ENCODE measurements around the gene ACTG2. TPM values are rescaled to one million over a fixed set of nuclear protein-coding genes. Genes with fewer than 3 reads are reported as not detected.

Gene ACTG2
- total RNA-seq, 1 experiment from 2014 or later, result not detected

- Histone ChIP-seq H3K9me2 (replicated peaks; ENCODE audit: insufficient read depth, low read length) (no peaks in the 10 kb centered on the region), H3K79me2 (ENCODE audit: low read length) (no peaks in the 10 kb centered on the region), H3K9me3 (ENCODE audit: low read length) (no peaks in the 10 kb centered on the region), H3K27ac (ENCODE audit: low read length) (no peak overlapping the region), H3K27me3 (ENCODE audit: low read length) (no peaks in the 10 kb centered on the region), H3K9ac (ENCODE audit: low read length) (no peak overlapping the region), H3K4me1 (ENCODE audit: low read length) (0 out of 2 replicates have a peak, but pooled peaks cover 2% of the 10 kb centered on the region), H4K20me1 (ENCODE audit: insufficient read depth, low read depth, low read length) (no peaks in the 10 kb centered on the region), H3K4me2 (ENCODE audit: low read depth, low read length, poor library complexity, severe bottlenecking) (no peak overlapping the region), H3K4me3 (ENCODE audit: low read length) (no peak overlapping the region), H3K36me3 (ENCODE audit: insufficient read depth, low read length) (no peaks in the 10 kb centered on the region), H2AFZ (ENCODE audit: low read length) (no peak overlapping the region)
- no peak for DNase-seq
Observed at GRCh38 chr2:73914667-73915066, 21.9 kb downstream of the ACTG2 start.

GRCh38 chr2:73915437-73915993, 22.7 kb downstream of the ACTG2 start:
- H3K36me3 ChIP-seq (ENCODE audit: insufficient read depth, low read length), result no peaks in the 10 kb centered on the region
- no peak overlapping the region for H3K27ac ChIP-seq (ENCODE audit: low read length)
- H3K27me3 ChIP-seq (ENCODE audit: low read length), result no peaks in the 10 kb centered on the region
- DNase-seq, result no peak
- H3K4me2 ChIP-seq (ENCODE audit: low read depth, low read length, poor library complexity, severe bottlenecking), result no peak overlapping the region
- no peaks in the 10 kb centered on the region for H4K20me1 ChIP-seq (ENCODE audit: insufficient read depth, low read depth, low read length)
- no peak overlapping the region for H2AFZ ChIP-seq (ENCODE audit: low read length)
- no peak overlapping the region for H3K4me3 ChIP-seq (ENCODE audit: low read length)
- no peak overlapping the region for H3K9ac ChIP-seq (ENCODE audit: low read length)
- no peaks in the 10 kb centered on the region for H3K9me2 ChIP-seq (replicated peaks; ENCODE audit: insufficient read depth, low read length)
- no peaks in the 10 kb centered on the region for H3K9me3 ChIP-seq (ENCODE audit: low read length)
- H3K79me2 ChIP-seq (ENCODE audit: low read length), result no peaks in the 10 kb centered on the region
- peaks cover 3% of the 10 kb centered on the region for H3K4me1 ChIP-seq (ENCODE audit: low read length)

- no peak for DNase-seq
Observed at GRCh38 chr2:73916666-73917065, 23.9 kb downstream of the ACTG2 start.

GRCh38 chr2:73917296-73917695, 24.5 kb downstream of the ACTG2 start:
- Histone ChIP-seq H3K27ac (ENCODE audit: low read length) (no peak overlapping the region), H2AFZ (ENCODE audit: low read length) (no peak overlapping the region), H3K9me2 (replicated peaks; ENCODE audit: insufficient read depth, low read length) (no peaks in the 10 kb centered on the region), H3K4me2 (ENCODE audit: low read depth, low read length, poor library complexity, severe bottlenecking) (no peak overlapping the region), H3K36me3 (ENCODE audit: insufficient read depth, low read length) (no peaks in the 10 kb centered on the region), H3K27me3 (ENCODE audit: low read length) (no peaks in the 10 kb centered on the region), H3K9me3 (ENCODE audit: low read length) (no peaks in the 10 kb centered on the region), H3K9ac (ENCODE audit: low read length) (no peak overlapping the region), H4K20me1 (ENCODE audit: insufficient read depth, low read depth, low read length) (no peaks in the 10 kb centered on the region), H3K79me2 (ENCODE audit: low read length) (no peaks in the 10 kb centered on the region), H3K4me3 (ENCODE audit: low read length) (no peak overlapping the region), H3K4me1 (ENCODE audit: low read length) (peaks cover 8% of the 10 kb centered on the region)
- DNase-seq, result no peak

More at GRCh38 chr2:73916666-73917065, 23.9 kb downstream of the ACTG2 start:
- H3K27me3 ChIP-seq (ENCODE audit: low read length), result no peaks in the 10 kb centered on the region
- H3K9me3 ChIP-seq (ENCODE audit: low read length), result no peaks in the 10 kb centered on the region
- no peaks in the 10 kb centered on the region for H4K20me1 ChIP-seq (ENCODE audit: insufficient read depth, low read depth, low read length)
- no peak overlapping the region for H3K4me3 ChIP-seq (ENCODE audit: low read length)
- no peak overlapping the region for H3K4me2 ChIP-seq (ENCODE audit: low read depth, low read length, poor library complexity, severe bottlenecking)
- H3K9ac ChIP-seq (ENCODE audit: low read length), result no peak overlapping the region
- no peaks in the 10 kb centered on the region for H3K79me2 ChIP-seq (ENCODE audit: low read length)
- H3K36me3 ChIP-seq (ENCODE audit: insufficient read depth, low read length), result no peaks in the 10 kb centered on the region
- H3K4me1 ChIP-seq (ENCODE audit: low read length), result peaks cover 8% of the 10 kb centered on the region
- H3K27ac ChIP-seq (ENCODE audit: low read length), result no peak overlapping the region
- no peak overlapping the region for H2AFZ ChIP-seq (ENCODE audit: low read length)
- H3K9me2 ChIP-seq (replicated peaks; ENCODE audit: insufficient read depth, low read length), result no peaks in the 10 kb centered on the region

GRCh38 chr2:73917696-73918207, 24.9 kb downstream of the ACTG2 start:
- no peak for DNase-seq
- Histone ChIP-seq H3K4me3 (ENCODE audit: low read length) (no peak overlapping the region), H2AFZ (ENCODE audit: low read length) (no peak overlapping the region), H3K9me3 (ENCODE audit: low read length) (no peaks in the 10 kb centered on the region), H3K27me3 (ENCODE audit: low read length) (no peaks in the 10 kb centered on the region), H3K27ac (ENCODE audit: low read length) (no peak overlapping the region), H3K9ac (ENCODE audit: low read length) (no peak overlapping the region), H3K36me3 (ENCODE audit: insufficient read depth, low read length) (no peaks in the 10 kb centered on the region), H3K9me2 (replicated peaks; ENCODE audit: insufficient read depth, low read length) (no peaks in the 10 kb centered on the region), H3K79me2 (ENCODE audit: low read length) (no peaks in the 10 kb centered on the region), H3K4me2 (ENCODE audit: low read depth, low read length, poor library complexity, severe bottlenecking) (no peak overlapping the region), H3K4me1 (ENCODE audit: low read length) (peaks cover 11% of the 10 kb centered on the region), H4K20me1 (ENCODE audit: insufficient read depth, low read depth, low read length) (no peaks in the 10 kb centered on the region)

GRCh38 chr2:73918856-73919255, 26.0 kb downstream of the ACTG2 start:
- Histone ChIP-seq H3K36me3 (ENCODE audit: insufficient read depth, low read length) (no peaks in the 10 kb centered on the region), H3K27me3 (ENCODE audit: low read length) (no peaks in the 10 kb centered on the region), H3K9me2 (replicated peaks; ENCODE audit: insufficient read depth, low read length) (no peaks in the 10 kb centered on the region), H3K4me2 (ENCODE audit: low read depth, low read length, poor library complexity, severe bottlenecking) (no peak overlapping the region), H3K4me3 (ENCODE audit: low read length) (no peak overlapping the region), H4K20me1 (ENCODE audit: insufficient read depth, low read depth, low read length) (no peaks in the 10 kb centered on the region), H3K4me1 (ENCODE audit: low read length) (peaks cover 15% of the 10 kb centered on the region), H2AFZ (ENCODE audit: low read length) (no peak overlapping the region), H3K9ac (ENCODE audit: low read length) (no peak overlapping the region), H3K9me3 (ENCODE audit: low read length) (no peaks in the 10 kb centered on the region), H3K27ac (ENCODE audit: low read length) (no peak overlapping the region), H3K79me2 (ENCODE audit: low read length) (no peaks in the 10 kb centered on the region)
- DNase-seq, result no peak

- H3K27me3 ChIP-seq (ENCODE audit: low read length), result no peaks in the 10 kb centered on the region
- no peaks in the 10 kb centered on the region for H3K36me3 ChIP-seq (ENCODE audit: insufficient read depth, low read length)
- H3K27ac ChIP-seq (ENCODE audit: low read length), result no peak overlapping the region
- DNase-seq, result no peak
- no peak overlapping the region for H3K4me2 ChIP-seq (ENCODE audit: low read depth, low read length, poor library complexity, severe bottlenecking)
- H2AFZ ChIP-seq (ENCODE audit: low read length), result no peak overlapping the region
- H4K20me1 ChIP-seq (ENCODE audit: insufficient read depth, low read depth, low read length), result no peaks in the 10 kb centered on the region
- no peak overlapping the region for H3K4me3 ChIP-seq (ENCODE audit: low read length)
- no peaks in the 10 kb centered on the region for H3K9me3 ChIP-seq (ENCODE audit: low read length)
- H3K79me2 ChIP-seq (ENCODE audit: low read length), result no peaks in the 10 kb centered on the region
- H3K9ac ChIP-seq (ENCODE audit: low read length), result no peak overlapping the region
- H3K9me2 ChIP-seq (replicated peaks; ENCODE audit: insufficient read depth, low read length), result no peaks in the 10 kb centered on the region
- H3K4me1 ChIP-seq (ENCODE audit: low read length), result peaks cover 15% of the 10 kb centered on the region
Observed at GRCh38 chr2:73919596-73920228, 26.9 kb downstream of the ACTG2 start.

- Histone ChIP-seq H3K27me3 (ENCODE audit: low read length) (no peaks in the 10 kb centered on the region), H3K4me3 (ENCODE audit: low read length) (no peak overlapping the region), H3K36me3 (ENCODE audit: insufficient read depth, low read length) (no peaks in the 10 kb centered on the region), H3K9me3 (ENCODE audit: low read length) (no peaks in the 10 kb centered on the region), H4K20me1 (ENCODE audit: insufficient read depth, low read depth, low read length) (no peaks in the 10 kb centered on the region), H3K4me1 (ENCODE audit: low read length) (peaks cover 19% of the 10 kb centered on the region), H3K9ac (ENCODE audit: low read length) (no peak overlapping the region), H3K27ac (ENCODE audit: low read length) (no peak overlapping the region), H3K79me2 (ENCODE audit: low read length) (no peaks in the 10 kb centered on the region), H3K9me2 (replicated peaks; ENCODE audit: insufficient read depth, low read length) (no peaks in the 10 kb centered on the region), H2AFZ (ENCODE audit: low read length) (no peak overlapping the region), H3K4me2 (ENCODE audit: low read depth, low read length, poor library complexity, severe bottlenecking) (no peak overlapping the region)
- DNase-seq, result peak; percentile 76
Observed at GRCh38 chr2:73920577-73921545, 28.1 kb downstream of the ACTG2 start.
